CD4-positive, alpha-beta memory T cell (primary cell): ENCODE measurements around the gene SFN. TPM values are rescaled to one million over a fixed set of nuclear protein-coding genes. Genes with fewer than 3 reads are reported as not detected.
A peak's percentile ranks its signal among the peaks of the same experiment; 100 is the strongest.
"Not testable (repeated sequence)": the region's sequence is repeated elsewhere in the genome, so short reads cannot be mapped to it uniquely, and the experiment has no call there.

Experiments used
- CTCF ChIA-PET: fragments of 350-600 bp; sonication (Branson Sonifier 250); formaldehyde crosslinking; loops from one replicate; lab custom pipeline; 2021; ENCODE audit warnings: inconsistent platforms; ENCODE audit not compliant: partially characterized antibody; lab: Charles Lee
- POLR2A ChIA-PET: fragments of 350-600 bp; sonication (Branson Sonifier 250); formaldehyde crosslinking; loops from one replicate; lab custom pipeline; 2021; ENCODE audit not compliant: partially characterized antibody; lab: Charles Lee
- DNase-seq, 5 donors: peaks; one replicate each; pipeline versions ENCODE4 v3.0.0 to v3.0.0-alpha.2; 2020 to 2022; ENCODE audit warnings: mixed read lengths in 1 of 5
- H3K27ac ChIP-seq: one replicate; pipeline ENCODE4 v1.7.0; 2013; ENCODE audit warnings: low read depth, low read length
- H3K27me3 ChIP-seq: 2 replicates; pipeline ENCODE4 v1.7.0; 2013; ENCODE audit warnings: mild to moderate bottlenecking, low read length, moderate library complexity; ENCODE audit not compliant: insufficient read depth
- H3K36me3 ChIP-seq: 2 replicates; pipeline ENCODE4 v1.7.0; 2013; ENCODE audit warnings: mild to moderate bottlenecking, low read length, moderate library complexity; ENCODE audit not compliant: insufficient read depth
- H3K4me1 ChIP-seq: 2 replicates; pipeline ENCODE4 v1.7.0; 2013; ENCODE audit warnings: mild to moderate bottlenecking, low read length, moderate library complexity; ENCODE audit not compliant: insufficient read depth
- H3K4me3 ChIP-seq, 2 donors: one replicate each; pipeline ENCODE4 v1.7.0; 2013; ENCODE audit warnings: low read length in 2 of 2, mild to moderate bottlenecking in 1 of 2
- H3K9me3 ChIP-seq, 2 donors: one replicate each; pipeline ENCODE4 v1.7.0; 2013; ENCODE audit warnings: low read length in 2 of 2, control low read depth in 1 of 2; ENCODE audit not compliant: control insufficient read depth in 1 of 2
- H3K27ac Mint-ChIP-seq, 7 donors: one replicate each; pipeline ENCODE4 v1.8.0; 2020 to 2021; ENCODE audit warnings: mixed read lengths in 7 of 7, mild to moderate bottlenecking in 6 of 7, inconsistent platforms in 3 of 7, moderate library complexity in 3 of 7
- H3K27me3 Mint-ChIP-seq, 2 donors: one replicate each; pipeline ENCODE4 v1.8.0; 2020 to 2021; ENCODE audit warnings: mixed read lengths in 2 of 2
- H3K36me3 Mint-ChIP-seq, 2 donors: one replicate each; pipeline ENCODE4 v1.8.0; 2020 to 2021; ENCODE audit warnings: mixed read lengths in 2 of 2, inconsistent platforms in 1 of 2, mild to moderate bottlenecking in 1 of 2
- H3K4me1 Mint-ChIP-seq, 4 donors: one replicate each; pipeline ENCODE4 v1.8.0; 2020 to 2021; ENCODE audit warnings: mixed read lengths in 4 of 4, mild to moderate bottlenecking in 1 of 4
- H3K4me3 Mint-ChIP-seq, 8 donors: one replicate each; pipeline ENCODE4 v1.8.0; 2020 to 2021; ENCODE audit warnings: mixed read lengths in 8 of 8, mild to moderate bottlenecking in 7 of 8, moderate library complexity in 6 of 8, inconsistent platforms in 3 of 8
- H3K9me3 Mint-ChIP-seq, 8 donors: one replicate each; pipeline ENCODE4 v1.8.0; 2020 to 2021; ENCODE audit warnings: mixed read lengths in 8 of 8, mild to moderate bottlenecking in 5 of 8, inconsistent platforms in 3 of 8, moderate library complexity in 1 of 8
- intact Hi-C: fragments of 100-400 bp; cut with micrococcal nuclease; formaldehyde crosslinking; loops from one replicate; pipeline ENCODE4 v1.15.1; 2023
- polyA plus RNA-seq, 2 donors: library from polyadenylated mRNA; unstranded; fragments of 300-500 nt; fragmentation: Illumina TruSeq; gene quantifications; one replicate each; pipeline ENCODE4 v1.2.3, GENCODE V29; 2021
- total RNA-seq, 2 experiments: library from RNA; stranded (reverse); gene quantifications; one replicate each; pipeline ENCODE4 v1.2.3, GENCODE V29; 2021

The SFN gene
- total and polyA plus RNA-seq, 4 experiments from 2014 or later: 0.76 to 0.83 TPM; not detected in 2

DNA sequence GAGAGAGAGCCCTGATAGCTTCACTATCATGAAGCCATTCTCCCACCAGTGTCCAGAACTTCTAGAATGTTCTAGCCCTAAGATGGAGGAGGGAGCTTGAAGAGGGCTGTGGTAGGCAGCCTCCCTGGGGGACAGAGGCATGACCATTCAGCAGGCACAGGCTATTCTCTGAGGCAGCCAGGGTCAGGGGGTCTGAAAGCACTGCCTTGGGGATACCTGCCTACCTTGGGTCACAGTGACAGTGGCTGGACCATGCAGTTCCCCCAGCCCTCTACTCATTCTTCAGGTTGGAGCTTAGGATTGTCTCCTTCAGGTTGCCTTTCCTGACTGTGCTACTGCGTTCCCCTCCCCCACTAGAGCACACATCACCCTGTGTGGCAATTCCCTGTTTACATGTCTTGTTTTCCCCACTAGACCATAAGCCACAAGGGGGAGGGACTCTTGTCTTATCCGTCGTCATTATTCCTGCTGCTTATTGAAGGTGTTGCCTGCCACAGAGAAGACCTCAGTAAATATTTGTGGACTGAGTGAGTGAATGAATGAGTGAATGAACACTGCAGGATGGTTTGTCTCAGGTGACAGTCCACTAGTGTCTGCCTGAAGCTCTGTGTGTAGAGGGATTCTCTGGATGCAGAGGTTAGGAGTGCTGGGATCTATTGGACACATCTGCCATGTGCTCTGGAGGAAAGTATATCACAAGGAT lies 31.3 kb upstream of the SFN start:
- intact Hi-C loops: loop anchor here (2.0 kb wide), 1 partner anchor 43 kb away; no protein-coding TSS in a partner anchor
- Mint-ChIP-seq H3K36me3 (peaks cover 24 to 60% of the 10 kb centered on the region in 2 donors), H3K4me1 (peaks cover 65 to 91% (median 76%) of the 10 kb centered on the region in 4 donors)

DNA sequence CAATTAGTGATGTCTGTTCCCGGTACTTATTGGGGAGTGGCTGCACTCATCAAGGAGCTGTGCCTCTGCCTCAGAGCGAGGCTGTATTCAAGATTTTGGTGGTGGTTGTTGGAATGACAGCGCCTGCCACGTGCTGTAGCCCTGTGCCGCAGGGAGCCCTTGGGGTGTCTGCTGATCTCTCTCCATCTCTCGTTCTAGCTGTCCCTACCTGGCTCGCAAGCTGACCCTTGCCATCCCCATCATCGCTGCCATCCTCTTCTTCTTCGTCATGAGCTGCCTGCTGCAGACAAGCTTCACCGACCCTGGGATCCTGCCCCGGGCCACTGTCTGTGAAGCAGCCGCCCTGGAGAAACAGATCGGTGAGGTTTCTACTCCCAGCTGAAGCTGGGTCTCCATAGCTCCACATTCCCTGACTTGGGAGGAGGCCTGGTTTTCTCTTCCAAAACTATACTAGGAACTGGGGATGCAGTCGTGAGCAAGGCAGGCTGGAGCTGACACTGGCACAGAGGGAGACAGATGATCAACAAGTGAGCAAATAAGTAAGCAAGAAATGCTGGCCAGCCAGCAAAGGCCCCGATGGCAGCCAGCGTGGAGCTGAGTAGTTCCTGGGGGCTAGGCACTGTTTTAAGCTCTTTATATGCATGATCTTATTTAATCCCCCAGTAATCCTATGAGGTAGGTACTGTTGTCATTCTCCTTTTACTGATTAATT lies 30.5 kb upstream of the SFN start:
- Histone ChIP-seq H3K27me3 (no peaks in the 10 kb centered on the region), H3K4me1 (peaks cover 75% of the 10 kb centered on the region), H3K36me3 (peaks cover 24% of the 10 kb centered on the region), H3K27ac (peak overlapping the region; percentile 97), H3K9me3 (no peaks in the 10 kb centered on the region), H3K4me3 (no peak overlapping the region)
- ChIA-PET POLR2A (interaction anchor here (0.9 to 7.1 kb wide), 15 partner anchors 8 to 402 kb away, joined by 3 to 55 read pairs (median 8); partner anchors contain the start of genes GPATCH3, PIGV and WDTC1), CTCF (interaction anchor here (1.2 to 10.7 kb wide), 12 partner anchors 10 to 332 kb away, joined by 3 to 184 read pairs (median 15); partner anchors contain the start of gene ZDHHC18)
- H3K4me3 Mint-ChIP-seq: peak overlapping the region in 7 of 8 donors; percentile 31 to 92 (median 85)
- H3K9me3 Mint-ChIP-seq: no peaks in the 10 kb centered on the region
- peak overlapping the region; percentile 98 to 100 (median 100) for H3K27ac Mint-ChIP-seq
- intact Hi-C loops: loop anchor here (2.0 kb wide), 1 partner anchor 44 kb away; no protein-coding TSS in a partner anchor
- peaks cover 24 to 58% of the 10 kb centered on the region in 2 donors for H3K36me3 Mint-ChIP-seq
- H3K4me1 Mint-ChIP-seq: peaks cover 64 to 87% (median 74%) of the 10 kb centered on the region in 4 donors
- no peaks in the 10 kb centered on the region for H3K27me3 Mint-ChIP-seq
- DNase-seq: no peak

More for the DNA sequence above, 31.3 kb upstream of the SFN start:
- Histone ChIP-seq H3K27ac (peak overlapping the region; percentile 97), H3K9me3 (no peaks in the 10 kb centered on the region), H3K36me3 (peaks cover 24% of the 10 kb centered on the region), H3K4me3 (no peak overlapping the region), H3K27me3 (no peaks in the 10 kb centered on the region), H3K4me1 (peaks cover 77% of the 10 kb centered on the region)
- Mint-ChIP-seq H3K27ac (peak overlapping the region; percentile 98 to 100 (median 100)), H3K4me3 (peak overlapping the region in 7 of 8 donors; percentile 6 to 98 (median 32)), H3K9me3 (no peaks in the 10 kb centered on the region), H3K27me3 (no peaks in the 10 kb centered on the region)
- CTCF ChIA-PET: interaction anchor here (1.6 to 10.7 kb wide), 8 partner anchors 9 to 332 kb away, joined by 4 to 184 read pairs (median 26); partner anchors contain the start of gene ZDHHC18
- peak in 2 of 5 donors; percentile 47 to 68 for DNase-seq
- POLR2A ChIA-PET: interaction anchor here (1.3 to 7.1 kb wide), 9 partner anchors 7 to 331 kb away, joined by 3 to 55 read pairs (median 19); partner anchors contain the start of gene PIGV

- intact Hi-C loops: loop anchor here (1.0 to 2.0 kb wide), 5 partner anchors 13 to 231 kb away; no protein-coding TSS in a partner anchor
- Histone ChIP-seq H3K4me1 (peaks cover 74% of the 10 kb centered on the region), H3K4me3 (peak overlapping the region in 1 of 2 donors; percentile 23), H3K27ac (peak overlapping the region; percentile 97), H3K9me3 (no peaks in the 10 kb centered on the region), H3K36me3 (peaks cover 24% of the 10 kb centered on the region), H3K27me3 (no peaks in the 10 kb centered on the region)
- Mint-ChIP-seq H3K27ac (peak overlapping the region; percentile 98 to 100 (median 100)), H3K4me1 (peaks cover 60 to 87% (median 73%) of the 10 kb centered on the region in 4 donors), H3K9me3 (no peaks in the 10 kb centered on the region), H3K4me3 (peak overlapping the region; percentile 74 to 92 (median 85)), H3K36me3 (peaks cover 32 to 65% of the 10 kb centered on the region in 2 donors), H3K27me3 (no peaks in the 10 kb centered on the region)
- ChIA-PET POLR2A (interaction anchor here (0.7 to 7.1 kb wide), 22 partner anchors 9 to 456 kb away, joined by 3 to 55 read pairs (median 6); partner anchors contain the start of genes GPATCH3, GPN2, HMGN2 and PIGV), CTCF (interaction anchor here (0.5 to 10.7 kb wide), 33 partner anchors 8 to 363 kb away, joined by 3 to 184 read pairs (median 4); partner anchors contain the start of genes GPN2 and ZDHHC18)
- DNase-seq: peak; percentile 89 to 98 (median 94)
Observed at GRCh38 chr1:26833432-26834405, 29.2 kb upstream of the SFN start.

DNA sequence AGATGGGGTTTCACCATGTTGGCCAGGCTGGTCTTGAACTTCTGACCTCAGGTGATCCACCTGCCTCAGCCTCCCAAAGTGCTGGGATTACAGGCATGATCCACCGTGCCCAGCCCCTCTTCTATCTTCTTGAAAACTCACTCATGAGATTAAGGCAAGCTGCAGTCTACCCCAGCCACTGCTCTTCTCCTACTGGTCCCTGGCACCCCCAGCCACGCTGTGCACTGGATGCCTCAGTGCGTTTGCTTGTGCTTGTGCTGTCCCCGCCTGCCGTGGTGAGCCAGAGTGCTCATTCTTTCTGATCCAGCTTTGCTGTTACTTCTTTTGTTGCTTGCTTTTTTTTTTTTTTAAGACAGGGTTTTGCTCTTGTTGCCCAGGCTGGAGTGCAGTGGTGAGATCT lies 25.3 kb upstream of the SFN start:
- POLR2A ChIA-PET: interaction anchor here (1.0 to 2.6 kb wide), 4 partner anchors 9 to 145 kb away, joined by 3 to 9 read pairs (median 6); no protein-coding TSS in a partner anchor

GRCh38 chr1:26838474-26839338 lies 24.2 kb upstream of the SFN start:
- H3K27ac ChIP-seq: peak overlapping the region; percentile 90
- Mint-ChIP-seq H3K27ac (peak overlapping the region; percentile 88 to 97 (median 94)), H3K27me3 (no peaks in the 10 kb centered on the region), H3K36me3 (peaks cover 30 to 62% of the 10 kb centered on the region in 2 donors), H3K4me3 (peak overlapping the region in 7 of 8 donors; percentile 13 to 59 (median 42)), H3K9me3 (no peaks in the 10 kb centered on the region), H3K4me1 (peaks cover 24 to 47% (median 36%) of the 10 kb centered on the region in 4 donors)
- DNase-seq: peak; percentile 62 to 92 (median 65)
- POLR2A ChIA-PET: interaction anchor here (0.6 to 1.3 kb wide), 7 partner anchors 10 to 146 kb away, joined by 3 to 9 read pairs (median 4); partner anchors contain the start of gene GPN2
- intact Hi-C loops: no loop called here
- no peaks in the 10 kb centered on the region for H3K27me3 ChIP-seq
- CTCF ChIA-PET: interaction anchor here (0.8 to 10.7 kb wide), 6 partner anchors 12 to 29 kb away, joined by 3 to 184 read pairs (median 3); partner anchors contain the start of gene ZDHHC18
- H3K4me1 ChIP-seq: peaks cover 40% of the 10 kb centered on the region
- H3K4me3 ChIP-seq: no peak overlapping the region
- H3K9me3 ChIP-seq: no peaks in the 10 kb centered on the region
- H3K36me3 ChIP-seq: peaks cover 34% of the 10 kb centered on the region

More for the DNA sequence above, 25.3 kb upstream of the SFN start:
- Mint-ChIP-seq H3K4me1 (peaks cover 35 to 57% (median 46%) of the 10 kb centered on the region in 4 donors), H3K36me3 (peaks cover 30 to 62% of the 10 kb centered on the region in 2 donors), H3K27ac (peak overlapping the region in 6 of 7 donors; percentile 83 to 97 (median 94)), H3K4me3 (peak overlapping the region in 1 of 8 donors; percentile 30)
- H3K27me3 ChIP-seq, H3K4me3 ChIP-seq, H3K27me3 Mint-ChIP-seq, H3K9me3 ChIP-seq, intact Hi-C loops, H3K9me3 Mint-ChIP-seq, DNase-seq: not testable (repeated sequence)
- Histone ChIP-seq H3K4me1 (peaks cover 50% of the 10 kb centered on the region), H3K36me3 (peaks cover 33% of the 10 kb centered on the region), H3K27ac (peak overlapping the region; percentile 90)
- CTCF ChIA-PET: interaction anchor here (0.9 to 10.7 kb wide), 4 partner anchors 13 to 38 kb away, joined by 3 to 184 read pairs (median 4); partner anchors contain the start of gene ZDHHC18
